PFSK-1 (cell line): ENCODE data around the gene IGFALS.

ENCODE experiments used
- FOXP2 ChIP-seq: optimal IDR thresholded peaks from 2 replicates; pipeline ENCODE3; 2011; ENCODE audit warnings: borderline replicate concordance, control low read depth, inconsistent platforms; ENCODE audit not compliant: insufficient read depth; ENCODE audit errors: extremely low read length, extremely low read depth
- POLR2AphosphoS5 ChIP-seq: IDR thresholded peaks from 2 replicates; pipeline ENCODE4 v1.6.1; 2012; ENCODE audit warnings: low read depth, mild to moderate bottlenecking, control low read depth, low read length, moderate library complexity
- SIN3A ChIP-seq: IDR thresholded peaks from 2 replicates; pipeline ENCODE4 v1.6.1; 2012; ENCODE audit warnings: mild to moderate bottlenecking, low read length, moderate library complexity, borderline replicate concordance; ENCODE audit not compliant: insufficient read depth
- TAF1 ChIP-seq: IDR thresholded peaks from 2 replicates; pipeline ENCODE4 v1.6.1; 2012; ENCODE audit warnings: low read length, control low read depth, borderline replicate concordance; ENCODE audit not compliant: insufficient read depth
- TF ChIP-seq, protein P1 (sequence below), 2 experiments: IDR thresholded peaks; 2 replicates each; pipeline versions ENCODE4 v1.6.1 to v1.8.0; 2011 to 2012; ENCODE audit warnings: low read depth in 2 of 2, low read length in 2 of 2, control low read depth in 1 of 2, inconsistent platforms in 1 of 2, mild to moderate bottlenecking in 1 of 2, moderate library complexity in 1 of 2; ENCODE audit not compliant: insufficient read depth in 1 of 2

DNA sequence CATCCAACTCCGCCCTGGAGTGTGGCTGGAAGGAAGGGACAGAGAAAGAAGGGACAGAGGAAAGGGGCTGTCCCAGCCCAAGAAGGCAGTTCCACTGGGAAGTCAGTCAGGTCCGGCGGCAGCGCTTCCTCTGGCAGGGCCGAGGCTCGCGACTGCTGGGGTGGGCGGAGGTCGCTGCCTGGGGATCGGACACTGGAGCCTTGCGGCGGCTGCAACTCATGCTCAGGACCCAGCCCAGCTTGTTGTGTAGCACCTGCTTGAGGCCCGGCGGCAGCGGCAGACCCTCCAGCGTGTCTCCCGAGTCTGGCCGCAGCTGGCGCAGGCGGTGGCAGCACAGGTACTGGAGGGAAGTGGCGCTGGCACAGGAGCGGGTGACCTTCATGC is 16.5 kb downstream of the IGFALS start:
- TF ChIP-seq POLR2AphosphoS5 (peak; percentile 16; the same call in 1 of the 2 replicates), TAF1 (no peak), FOXP2 (no peak), SIN3A (no peak)
- TF ChIP-seq, protein P1, sequence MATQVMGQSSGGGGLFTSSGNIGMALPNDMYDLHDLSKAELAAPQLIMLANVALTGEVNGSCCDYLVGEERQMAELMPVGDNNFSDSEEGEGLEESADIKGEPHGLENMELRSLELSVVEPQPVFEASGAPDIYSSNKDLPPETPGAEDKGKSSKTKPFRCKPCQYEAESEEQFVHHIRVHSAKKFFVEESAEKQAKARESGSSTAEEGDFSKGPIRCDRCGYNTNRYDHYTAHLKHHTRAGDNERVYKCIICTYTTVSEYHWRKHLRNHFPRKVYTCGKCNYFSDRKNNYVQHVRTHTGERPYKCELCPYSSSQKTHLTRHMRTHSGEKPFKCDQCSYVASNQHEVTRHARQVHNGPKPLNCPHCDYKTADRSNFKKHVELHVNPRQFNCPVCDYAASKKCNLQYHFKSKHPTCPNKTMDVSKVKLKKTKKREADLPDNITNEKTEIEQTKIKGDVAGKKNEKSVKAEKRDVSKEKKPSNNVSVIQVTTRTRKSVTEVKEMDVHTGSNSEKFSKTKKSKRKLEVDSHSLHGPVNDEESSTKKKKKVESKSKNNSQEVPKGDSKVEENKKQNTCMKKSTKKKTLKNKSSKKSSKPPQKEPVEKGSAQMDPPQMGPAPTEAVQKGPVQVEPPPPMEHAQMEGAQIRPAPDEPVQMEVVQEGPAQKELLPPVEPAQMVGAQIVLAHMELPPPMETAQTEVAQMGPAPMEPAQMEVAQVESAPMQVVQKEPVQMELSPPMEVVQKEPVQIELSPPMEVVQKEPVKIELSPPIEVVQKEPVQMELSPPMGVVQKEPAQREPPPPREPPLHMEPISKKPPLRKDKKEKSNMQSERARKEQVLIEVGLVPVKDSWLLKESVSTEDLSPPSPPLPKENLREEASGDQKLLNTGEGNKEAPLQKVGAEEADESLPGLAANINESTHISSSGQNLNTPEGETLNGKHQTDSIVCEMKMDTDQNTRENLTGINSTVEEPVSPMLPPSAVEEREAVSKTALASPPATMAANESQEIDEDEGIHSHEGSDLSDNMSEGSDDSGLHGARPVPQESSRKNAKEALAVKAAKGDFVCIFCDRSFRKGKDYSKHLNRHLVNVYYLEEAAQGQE (IDR thresholded peaks at IDR 0.05; ENCODE audit: insufficient read depth in 1 of 2, low read depth in 2 of 2, low read length in 2 of 2) = no peak
